NCI-H774 (cell line): ENCODE results near the gene UBAC1.

ENCODE experiments used
- DNase-seq: peaks from one replicate; lab custom pipeline; 2025; lab: John Stamatoyannopoulos, UW

The UBAC1 gene

DNA sequence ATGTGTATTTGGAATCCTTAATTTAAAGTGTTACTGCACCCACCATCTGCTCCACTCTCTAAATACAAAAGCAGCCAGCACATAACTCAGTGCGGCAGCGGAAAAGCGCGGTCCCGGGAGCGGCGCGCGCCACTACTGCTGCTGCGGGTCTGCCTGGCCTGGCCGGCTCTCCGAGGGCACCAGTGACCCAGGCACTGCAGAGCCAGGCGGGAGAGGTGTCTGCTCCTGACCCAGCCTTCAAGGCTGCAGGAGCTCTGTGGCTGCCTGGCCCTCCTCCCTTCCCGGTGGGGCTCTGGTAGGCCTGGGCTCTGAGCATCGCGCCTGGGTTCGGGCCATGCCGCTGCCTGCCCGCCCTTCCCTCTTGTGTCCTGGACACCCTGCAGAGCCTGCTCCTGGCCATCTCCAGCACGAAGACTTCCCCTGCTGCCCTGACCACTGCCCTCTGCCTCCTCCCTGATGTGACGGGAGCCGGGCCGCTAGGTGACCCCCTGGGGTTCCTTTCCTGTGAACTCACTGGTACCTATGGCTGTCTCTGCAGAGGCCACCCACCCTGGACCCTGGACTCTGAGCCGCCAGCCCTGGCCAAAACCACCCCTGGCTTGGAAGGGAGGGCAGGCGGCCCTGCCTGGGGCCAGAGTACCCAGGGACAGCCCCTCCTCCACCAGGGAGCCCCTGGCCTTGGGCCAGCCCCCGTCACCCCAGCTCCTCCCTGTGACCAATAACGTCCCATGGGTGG lies 32.8 kb upstream of the UBAC1 start:
- DNase-seq = no peak

DNA sequence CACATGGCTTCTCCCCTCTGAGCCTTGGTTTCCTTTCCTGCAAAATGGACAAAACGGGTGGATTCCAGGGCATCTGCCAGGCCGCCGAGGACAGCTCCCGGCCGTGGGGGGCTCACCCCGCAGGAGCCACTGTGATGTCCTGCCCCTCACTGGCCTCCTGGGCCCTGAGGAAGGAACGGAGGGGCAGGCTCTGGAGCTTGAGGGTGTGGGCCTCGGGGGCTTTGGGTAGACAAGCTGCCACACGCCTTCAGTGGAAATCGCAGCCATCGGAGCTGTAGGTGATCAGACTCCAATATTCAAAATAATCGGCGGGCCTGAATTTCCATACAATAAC lies 32.2 kb upstream of the UBAC1 start:
- no peak for DNase-seq

GRCh38 chr9:135992486-135993408 lies 31.6 kb upstream of the UBAC1 start:
- peak; percentile 78 for DNase-seq

- DNase-seq = no peak
These were observed 30.6 kb upstream of the UBAC1 start for GRCh38 chr9:135991771-135992170.

DNA sequence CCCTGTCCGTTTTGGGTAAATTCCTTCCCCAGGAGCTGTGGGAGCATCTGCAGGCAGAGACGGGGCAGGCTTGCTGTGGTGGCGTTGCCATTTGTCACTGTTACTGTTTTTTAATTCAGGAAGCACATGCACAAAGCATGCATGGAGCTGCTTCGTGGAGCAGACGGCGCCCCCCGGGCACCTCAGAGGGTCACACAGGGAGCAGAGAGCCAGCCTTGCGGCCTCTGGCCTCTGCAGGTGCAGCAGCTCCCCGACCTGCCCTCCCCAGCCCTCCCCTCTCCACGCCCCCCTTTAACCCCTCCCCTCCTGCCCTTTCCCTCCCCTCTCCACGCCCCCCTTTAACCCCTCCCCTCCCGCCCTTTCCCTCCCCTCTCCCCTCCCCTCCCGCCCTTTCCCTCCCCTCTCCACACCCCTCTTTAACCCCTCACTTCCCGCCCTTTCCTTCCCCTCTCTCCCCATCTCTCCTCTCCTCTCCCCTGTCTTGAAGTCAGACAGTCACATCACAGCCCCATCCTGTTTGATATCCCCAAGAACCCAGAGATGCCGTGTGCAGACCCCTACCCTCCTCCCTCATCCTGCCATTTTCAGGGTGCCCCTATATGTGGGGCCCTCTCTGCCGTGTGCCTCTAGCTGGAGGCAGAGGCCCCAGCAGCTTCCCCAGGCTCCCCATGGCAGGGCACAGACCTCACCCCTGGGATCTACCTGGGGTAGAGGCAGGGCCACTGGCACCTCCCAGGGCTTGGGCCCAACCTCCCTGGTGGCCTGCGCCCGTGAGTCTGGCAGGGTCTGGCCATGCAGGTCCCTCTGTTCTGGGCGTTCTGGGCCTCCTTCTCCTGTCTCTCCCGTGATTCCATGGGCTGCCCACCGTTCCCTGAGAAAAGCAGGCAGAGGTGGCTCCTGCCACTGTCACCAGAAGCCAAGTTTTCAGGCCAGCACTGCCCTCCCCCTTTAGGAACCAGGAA lies 29.6 kb upstream of the UBAC1 start:
- DNase-seq = peak; percentile 82

GRCh38 chr9:135989722-135990467 lies 28.7 kb upstream of the UBAC1 start:
- DNase-seq = peak; percentile 18

DNA sequence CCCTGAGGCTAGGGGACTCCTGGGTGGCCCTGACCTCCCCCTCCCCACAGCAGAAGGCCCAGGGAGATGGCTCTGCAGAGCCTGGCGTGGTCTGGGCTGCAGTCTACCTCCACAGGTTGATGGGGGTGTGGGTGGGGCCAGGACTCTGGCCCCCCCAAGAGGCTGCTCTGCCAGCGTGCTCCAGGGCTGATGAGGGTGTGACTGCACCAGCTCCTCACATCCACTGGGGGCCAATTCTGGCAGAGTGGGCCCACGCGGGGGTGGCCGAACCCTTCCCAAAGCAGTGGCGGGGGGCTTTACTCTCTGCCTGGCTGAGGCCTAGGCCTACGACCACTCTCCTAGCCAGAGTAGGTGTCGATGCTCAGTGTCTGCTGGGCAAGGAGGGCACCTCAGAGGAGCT lies 28.0 kb upstream of the UBAC1 start:
- DNase-seq = no peak

DNA sequence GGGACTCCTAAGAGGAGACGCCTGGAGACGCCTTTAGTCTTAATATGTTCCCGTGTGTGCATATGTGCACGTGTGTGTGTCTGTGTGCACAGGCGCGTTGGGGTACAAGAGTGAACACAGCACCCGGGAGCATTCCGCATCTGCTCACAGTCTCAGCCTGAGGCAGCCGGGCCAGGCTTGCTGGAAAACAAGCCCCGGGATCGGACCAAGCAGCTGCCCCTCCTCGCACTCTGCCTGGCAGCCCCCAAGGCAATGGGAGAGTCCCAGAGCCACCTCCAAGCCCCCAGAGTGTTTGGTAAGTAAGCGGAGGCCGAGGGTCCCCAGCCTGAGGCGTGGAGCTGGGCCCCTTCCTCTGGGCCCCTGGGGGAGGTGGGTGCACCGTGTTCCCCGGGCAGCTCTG lies 27.3 kb upstream of the UBAC1 start:
- no peak for DNase-seq

DNA sequence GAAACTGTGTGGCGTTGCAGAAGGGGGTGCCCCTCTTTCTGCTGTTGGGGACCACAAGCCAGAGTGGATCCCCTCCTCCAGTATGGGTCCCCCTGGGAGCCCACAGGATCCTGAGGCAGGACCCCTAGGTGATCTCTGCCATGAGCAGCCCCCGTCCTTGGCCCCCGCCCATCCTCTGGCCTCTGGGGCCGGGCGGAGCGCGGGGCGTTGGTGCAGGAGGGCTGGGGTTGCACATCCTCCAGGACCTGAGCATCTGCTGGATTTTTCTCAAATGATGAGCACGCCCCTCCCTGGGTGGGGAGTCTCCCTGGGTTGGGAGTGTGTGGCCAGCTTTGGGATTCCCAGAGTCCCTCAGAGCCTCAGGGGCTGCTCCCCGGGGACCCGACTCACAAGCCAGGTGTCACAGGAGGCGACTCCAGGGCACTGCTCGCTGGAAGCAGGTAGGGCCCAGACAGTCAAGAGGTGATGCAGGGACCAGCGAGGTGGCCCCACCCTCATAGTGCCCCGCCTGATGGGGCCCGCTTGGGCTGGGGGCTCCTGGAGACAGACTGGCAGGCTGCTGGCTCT lies 26.7 kb upstream of the UBAC1 start:
- no peak for DNase-seq

- DNase-seq = no peak
These were observed 25.4 kb upstream of the UBAC1 start for GRCh38 chr9:135986605-135987004.

DNA sequence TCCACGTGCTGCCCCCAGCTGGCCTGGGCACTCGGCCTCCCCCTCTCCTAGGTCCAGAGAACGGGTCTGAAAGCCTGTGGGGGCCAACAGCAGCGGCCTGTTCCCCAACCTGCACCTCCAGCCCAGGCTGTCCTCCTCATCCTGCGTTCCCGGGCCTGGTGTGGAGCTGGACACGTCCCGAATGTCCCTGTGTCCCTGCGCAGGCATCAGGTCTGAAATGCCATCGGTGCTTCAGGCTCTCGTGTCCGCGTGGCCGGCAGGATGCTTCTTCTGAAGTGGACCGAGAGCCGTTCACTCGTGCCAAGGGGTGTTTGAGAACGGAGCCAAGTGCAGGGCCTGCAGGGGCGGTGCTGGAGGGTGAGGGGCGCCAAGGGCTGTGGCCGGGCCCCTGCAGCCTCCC lies 24.7 kb upstream of the UBAC1 start:
- no peak for DNase-seq

DNA sequence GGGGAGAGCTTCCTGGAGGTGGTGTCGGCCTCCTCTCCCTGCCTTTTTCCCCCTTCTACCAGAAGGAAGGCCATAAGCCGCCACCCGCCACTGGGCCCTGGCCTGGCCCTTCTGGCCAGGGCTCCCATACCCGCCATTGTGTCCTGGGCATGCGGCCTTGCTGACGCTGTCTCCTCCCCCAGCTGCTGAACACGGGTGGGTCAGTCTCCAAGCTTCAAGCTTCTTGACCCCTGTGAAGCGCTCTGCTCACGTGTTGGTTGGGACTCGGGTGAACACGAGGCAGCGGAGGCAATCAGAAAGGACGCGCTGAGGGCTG lies 24.2 kb upstream of the UBAC1 start:
- DNase-seq = no peak

GRCh38 chr9:135984072-135984710 lies 23.0 kb upstream of the UBAC1 start:
- no peak for DNase-seq

DNA sequence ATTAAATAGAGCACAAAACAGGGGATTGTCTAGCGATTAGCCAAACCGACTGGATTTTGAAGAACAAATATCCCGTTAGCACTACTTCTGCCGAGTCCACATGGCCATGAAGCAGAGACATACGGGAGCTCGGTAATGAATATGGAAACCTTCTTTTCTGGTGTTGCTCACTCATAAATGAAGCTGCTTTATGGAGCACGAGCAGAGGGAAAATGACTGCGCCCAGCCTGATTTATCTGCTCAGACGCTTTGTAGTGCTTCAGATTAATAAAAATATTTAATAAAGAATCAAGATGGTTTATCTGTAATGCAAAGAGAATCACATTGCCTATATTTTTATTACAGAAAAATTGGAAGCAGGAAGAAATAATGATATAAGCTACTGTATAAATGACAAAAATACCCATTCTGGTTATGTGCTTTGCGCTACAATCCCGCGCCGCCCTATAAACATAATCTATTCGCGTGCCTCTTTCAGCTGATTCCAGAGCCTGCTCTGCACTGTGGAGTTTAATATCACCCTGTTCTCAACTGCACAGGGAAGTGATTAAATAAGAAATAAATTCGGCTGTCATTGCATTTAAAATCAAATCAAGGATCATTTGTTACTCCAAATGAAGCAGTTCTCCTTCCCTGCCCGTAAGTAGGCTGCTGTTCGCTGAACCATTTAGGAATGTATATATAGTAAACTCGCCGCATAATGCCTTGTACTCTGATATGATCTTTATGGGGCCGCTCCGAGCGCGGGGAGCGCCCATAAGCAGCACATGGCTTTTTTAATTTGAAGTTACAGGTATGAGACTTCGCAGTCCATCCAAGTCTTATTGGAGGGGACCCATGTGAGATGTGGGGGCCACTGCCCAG lies 22.3 kb upstream of the UBAC1 start:
- no peak for DNase-seq

GRCh38 chr9:135982499-135983207 lies 21.5 kb upstream of the UBAC1 start:
- no peak for DNase-seq

- DNase-seq = no peak
These were observed 19.9 kb upstream of the UBAC1 start for GRCh38 chr9:135980926-135981630.

DNA sequence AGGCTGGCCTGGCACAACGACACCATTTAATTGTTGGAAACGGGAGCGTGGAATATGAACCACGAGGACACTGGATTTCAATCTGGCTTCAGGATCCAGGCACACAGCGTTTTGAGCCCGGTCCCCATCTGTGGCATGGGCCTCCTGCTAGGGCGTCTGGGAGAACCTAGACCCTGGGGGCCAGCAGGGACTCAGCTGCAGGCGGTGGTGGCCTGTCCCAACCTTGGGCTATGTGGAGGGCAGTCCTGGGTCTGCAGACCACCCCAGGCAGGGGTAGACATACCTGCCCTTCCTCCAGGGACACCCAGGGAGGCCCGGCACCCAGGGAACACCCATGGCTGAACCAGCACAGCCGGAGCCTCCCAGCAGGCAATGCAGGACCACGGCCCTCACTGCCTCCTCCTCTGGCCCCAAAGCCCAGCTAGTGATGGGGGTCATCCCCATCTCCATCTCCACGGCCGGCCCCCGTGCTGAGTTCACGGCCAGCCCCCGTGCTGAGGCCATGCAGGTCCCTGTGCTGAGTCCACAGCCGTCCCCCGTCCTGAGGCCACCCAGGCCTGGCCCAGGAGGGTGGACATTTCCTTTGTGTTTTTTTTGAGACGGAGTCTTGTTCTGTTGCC lies 18.5 kb upstream of the UBAC1 start:
- DNase-seq = no peak
